ENCODE results near the gene FN1.

The FN1 gene

GRCh38 chr2:215419113-215419512 is 16.8 kb downstream of the FN1 start (continued):
- TF ChIP-seq ZNF280C (tag by site-specific recombination; IDR thresholded peaks at IDR 0.05) (no peak), ZFP37 (tag by site-specific recombination; IDR thresholded peaks at IDR 0.05) (no peak)

GRCh38 chr2:215418064-215418963 is 17.6 kb downstream of the FN1 start:
- Histone ChIP-seq H3K4me1 (ENCODE audit: control insufficient read depth, insufficient read depth, low read length) (no peaks in the 10 kb centered on the region), H3K27ac (ENCODE audit: extremely low read depth, low read depth, low read length) (no peak overlapping the region), H3K4me3 (ENCODE audit: low read depth, low read length) (no peak overlapping the region), H3K36me3 (ENCODE audit: control insufficient read depth in 2 of 2, insufficient read depth in 1 of 2, low read length in 2 of 2) (peaks cover 45 to 67% of the 10 kb centered on the region in 2 experiments), H3K9me3 (ENCODE audit: control insufficient read depth, insufficient read depth, low read depth, low read length) (no peaks in the 10 kb centered on the region; the same call in 1 of the 2 replicates)
- TF ChIP-seq ZNF140 (tag by site-specific recombination; IDR thresholded peaks at IDR 0.05) = no peak
- TF ChIP-seq ZNF221 (tag by site-specific recombination; IDR thresholded peaks at IDR 0.05; ENCODE audit: borderline replicate concordance) = no peak
- TF ChIP-seq YY1 (tag by site-specific recombination; IDR thresholded peaks at IDR 0.05) = no peak
- TF ChIP-seq ZNF654 (tag by site-specific recombination; IDR thresholded peaks at IDR 0.05; ENCODE audit: low read depth) = no peak
- ChIA-PET CTCF (interaction anchor here (0.6 to 0.7 kb wide), 2 partner anchors 31 to 410 kb away, joined by 3 read pairs; no protein-coding TSS in a partner anchor), POLR2A (no interaction called here)

GRCh38 chr2:215417400-215417951 is 18.4 kb downstream of the FN1 start:
- POLR2A ChIA-PET = no interaction called here
- TF ChIP-seq ZBTB17 (tag by site-specific recombination; IDR thresholded peaks at IDR 0.05) = no peak
- TF ChIP-seq ZNF16 (tag by site-specific recombination; IDR thresholded peaks at IDR 0.05; ENCODE audit: low read depth) = no peak
- TF ChIP-seq SALL2 (tag by site-specific recombination; IDR thresholded peaks at IDR 0.05; ENCODE audit: borderline replicate concordance) = no peak
- no peak for TF ChIP-seq ZEB2 (tag by site-specific recombination; IDR thresholded peaks at IDR 0.05)
- TF ChIP-seq KLF17 (tag by site-specific recombination; IDR thresholded peaks at IDR 0.05) = no peak
- CTCF ChIA-PET = interaction anchor here (0.6 to 1.2 kb wide), 3 partner anchors 30 to 411 kb away, joined by 3 read pairs; no protein-coding TSS in a partner anchor
- H3K4me3 ChIP-seq (ENCODE audit: low read depth, low read length) = no peak overlapping the region
- no peaks in the 10 kb centered on the region for H3K4me1 ChIP-seq (ENCODE audit: control insufficient read depth, insufficient read depth, low read length)
- peaks cover 36 to 66% of the 10 kb centered on the region in 2 experiments for H3K36me3 ChIP-seq (ENCODE audit: control insufficient read depth in 2 of 2, insufficient read depth in 1 of 2, low read length in 2 of 2)
- no peak overlapping the region for H3K27ac ChIP-seq (ENCODE audit: extremely low read depth, low read depth, low read length)
- no peaks in the 10 kb centered on the region; the same call in 1 of the 2 replicates for H3K9me3 ChIP-seq (ENCODE audit: control insufficient read depth, insufficient read depth, low read depth, low read length)

- Histone ChIP-seq H3K36me3 (ENCODE audit: control insufficient read depth in 2 of 2, insufficient read depth in 1 of 2, low read length in 2 of 2) (peaks cover 30 to 60% of the 10 kb centered on the region in 2 experiments), H3K4me3 (ENCODE audit: low read depth, low read length) (no peak overlapping the region), H3K9me3 (ENCODE audit: control insufficient read depth, insufficient read depth, low read depth, low read length) (no peaks in the 10 kb centered on the region; the same call in 1 of the 2 replicates), H3K4me1 (ENCODE audit: control insufficient read depth, insufficient read depth, low read length) (no peaks in the 10 kb centered on the region), H3K27ac (ENCODE audit: extremely low read depth, low read depth, low read length) (no peak overlapping the region)
- ChIA-PET POLR2A (no interaction called here), CTCF (interaction anchor here (1.2 kb wide), 2 partner anchors 34 to 39 kb away, joined by 3 read pairs; no protein-coding TSS in a partner anchor)
- TF ChIP-seq ZNF514 (tag by site-specific recombination; IDR thresholded peaks at IDR 0.05) (no peak), ZNF362 (tag by site-specific recombination; IDR thresholded peaks at IDR 0.05) (no peak), PRDM6 (tag by site-specific recombination; IDR thresholded peaks at IDR 0.05) (no peak), MEIS1 (CRISPR knock-in tag; IDR thresholded peaks at IDR 0.05; ENCODE audit: borderline replicate concordance) (no peak), ZNF423 (tag by site-specific recombination; IDR thresholded peaks at IDR 0.05) (no peak), ZIC2 (tag by site-specific recombination; IDR thresholded peaks at IDR 0.05) (no peak), ZNF114 (tag by site-specific recombination; IDR thresholded peaks at IDR 0.05) (no peak), ELK4 (IDR thresholded peaks at IDR 0.05; ENCODE audit: borderline replicate concordance, low read depth, low read length) (no peak), ZNF174 (tag by site-specific recombination; IDR thresholded peaks at IDR 0.05) (no peak), HOXC10 (CRISPR knock-in tag; IDR thresholded peaks at IDR 0.05) (no peak)
Measured at GRCh38 chr2:215416656-215417055, 19.2 kb downstream of the FN1 start.
